K562 (cell line): ENCODE measurements around the gene RPS15A. TPM values are rescaled to one million over a fixed set of nuclear protein-coding genes. Genes with fewer than 3 reads are reported as not detected.

Experiments
- BACH1 ChIP-seq: fragments of 200-800 bp; sonication (Bioruptor generic); IDR thresholded peaks from 2 replicates; pipeline ENCODE4 v1.6.1; 2016; ENCODE audit warnings: missing genetic modification characterization, missing compliant biosample characterization
- BRF1 ChIP-seq: IDR thresholded peaks from 3 replicates; pipeline ENCODE4 v1.6.1; 2011; ENCODE audit warnings: borderline replicate concordance, mild to moderate bottlenecking; ENCODE audit not compliant: insufficient read length; ENCODE audit errors: extremely low read depth
- EP400 ChIP-seq: fragments of 450-650 bp; IDR thresholded peaks from 2 replicates; pipeline ENCODE4 v1.6.1; 2017; ENCODE audit warnings: antibody characterized with exemption, mild to moderate bottlenecking, moderate library complexity
- ETV1 ChIP-seq: fragments of 450-650 bp; conservative IDR thresholded peaks from 2 replicates; pipeline ENCODE4 v1.6.1; 2016; ENCODE audit warnings: missing genetic modification characterization, control low read depth, low read depth, missing compliant biosample characterization
- HDAC6 ChIP-seq: IDR thresholded peaks from 2 replicates; pipeline ENCODE4 v1.6.1; 2012; ENCODE audit warnings: low read depth, mild to moderate bottlenecking, control low read depth, inconsistent platforms, low read length, moderate library complexity
- KDM5B ChIP-seq: fragments of 200-600 bp; sonication (generic); IDR thresholded peaks from 2 replicates; pipeline ENCODE4 v1.6.1; 2012; ENCODE audit warnings: low read depth, mild to moderate bottlenecking, moderate library complexity, low read length, control low read depth, inconsistent platforms; ENCODE audit not compliant: insufficient replicate concordance
- MAFG ChIP-seq: fragments of 450-650 bp; conservative IDR thresholded peaks from 2 replicates; pipeline ENCODE4 v1.6.1; 2016; ENCODE audit warnings: missing genetic modification characterization, missing compliant biosample characterization
- MAFK ChIP-seq: IDR thresholded peaks from 2 replicates; pipeline ENCODE4 v1.6.1; 2011; ENCODE audit warnings: low read length, improper control_type of control experiment
- MTA1 ChIP-seq: fragments of 450-650 bp; IDR thresholded peaks from 2 replicates; pipeline ENCODE4 v1.6.1; 2017; ENCODE audit warnings: borderline replicate concordance
- MXI1 ChIP-seq: IDR thresholded peaks from 2 replicates; pipeline ENCODE4 v1.6.1; 2011; ENCODE audit warnings: low read depth, mild to moderate bottlenecking, improper control_type of control experiment, low read length
- NFE2 ChIP-seq: IDR thresholded peaks from 2 replicates; pipeline ENCODE4 v1.6.1; 2014; ENCODE audit warnings: antibody characterized with exemption, low read depth
- NUFIP1 ChIP-seq: fragments of 450-650 bp; IDR thresholded peaks from 2 replicates; pipeline ENCODE4 v1.6.1; 2018; ENCODE audit not compliant: partially characterized antibody
- RAD21 ChIP-seq, 2 experiments: fragments of 250-450 bp in 1 of 2; fragments of 450-650 bp in 1 of 2; sonication (Bioruptor Pico) in 1 of 2; formaldehyde crosslinking in 1 of 2; IDR thresholded peaks in 1 of 2; conservative IDR thresholded peaks in 1 of 2; 2 replicates each; pipeline versions ENCODE4 v1.4.0 to v1.8.0; 2020 to 2022; ENCODE audit warnings: mild to moderate bottlenecking in 2 of 2, moderate library complexity in 1 of 2
- RBM15 ChIP-seq: fragments of 200-400 bp; formaldehyde crosslinking; IDR thresholded peaks from 2 replicates; pipeline ENCODE4 v1.6.1; 2018; ENCODE audit warnings: mild to moderate bottlenecking, low read length, moderate library complexity; ENCODE audit not compliant: insufficient read depth
- SRSF3 ChIP-seq: fragments of 200-400 bp; formaldehyde crosslinking; IDR thresholded peaks from 2 replicates; pipeline ENCODE4 v1.6.1; 2016; ENCODE audit warnings: mild to moderate bottlenecking, low read length, moderate library complexity; ENCODE audit not compliant: insufficient read depth
- ZNF24 ChIP-seq: fragments of 450-650 bp; IDR thresholded peaks from 2 replicates; pipeline ENCODE4 v1.6.1; 2016
- ZNF253 ChIP-seq: fragments of 250-450 bp; sonication (Bioruptor Pico); conservative IDR thresholded peaks from 2 replicates; pipeline ENCODE4 v1.6.1; 2021; ENCODE audit warnings: mild to moderate bottlenecking
- ZNF384 ChIP-seq: IDR thresholded peaks from 2 replicates; pipeline ENCODE4 v1.6.1; 2012; ENCODE audit warnings: low read depth, low read length, improper control_type of control experiment
- ZNF436 ChIP-seq: fragments of 250-450, 450-650 bp; sonication (Bioruptor Pico); formaldehyde crosslinking; IDR thresholded peaks from 2 replicates; pipeline ENCODE4 v1.7.0; 2020; ENCODE audit warnings: mild to moderate bottlenecking
- ZNF785 ChIP-seq: fragments of 250-450 bp; sonication (Bioruptor Pico); IDR thresholded peaks from 2 replicates; pipeline ENCODE4 v1.4.0; 2020; ENCODE audit warnings: mild to moderate bottlenecking
- polyA plus RNA-seq, 8 experiments: library from polyadenylated mRNA; depleted of rRNA in 4 of 8; stranded (reverse) in 5 of 8; unstranded in 3 of 8; fragments of >200 nt; fragmentation: Nextera tagmentation in 2 of 8; fragmentation: Illumina TruSeq in 1 of 8; extraction: Ambion mirVana in 2 of 8; extraction: Trizol in 1 of 8; gene quantifications; 2 replicates each; pipeline versions ENCODE4 v1.2.1 to v1.2.3, GENCODE V29; 2011 to 2014; ENCODE audit warnings: inconsistent platforms in 1 of 8, missing spikeins in 1 of 8
- total RNA-seq, 7 experiments: library from RNA; depleted of rRNA in 6 of 7; stranded (reverse); fragments of >200 nt in 6 of 7; fragmentation: Illumina TruSeq in 2 of 7; extraction: Trizol in 2 of 7; gene quantifications; 2 replicates each; pipeline versions ENCODE4 v1.2.1 to v1.2.3, GENCODE V29; 2011 to 2021; ENCODE audit warnings: low replicate concordance in 1 of 7
- TF ChIP-seq, protein P1 (sequence below): fragments of 250-450 bp; sonication (Bioruptor Pico); IDR thresholded peaks from 2 replicates; pipeline ENCODE4 v1.9.0; 2021; ENCODE audit warnings: mild to moderate bottlenecking, inconsistent platforms
- TF ChIP-seq, protein P2 (sequence below): fragments of 250-450 bp; sonication (Bioruptor Pico); IDR thresholded peaks from 2 replicates; pipeline ENCODE4 v1.8.0; 2022; ENCODE audit warnings: moderate library complexity, mild to moderate bottlenecking, inconsistent platforms
- TF ChIP-seq, protein P3 (sequence below): IDR thresholded peaks from 2 replicates; pipeline ENCODE4 v1.6.1; 2016; ENCODE audit warnings: missing genetic modification characterization, missing compliant biosample characterization
- TF ChIP-seq, protein P4 (sequence below): fragments of 450-650 bp; IDR thresholded peaks from 2 replicates; pipeline ENCODE4 v1.6.1; 2016; ENCODE audit warnings: low read depth, mild to moderate bottlenecking, moderate library complexity

RPS15A gene
- total and polyA plus RNA-seq, 9 of the 15 experiments (the other 6 are each of a cell fraction or from before 2014, with no cell fraction given), result 1,397 to 5,474 (median 2,798) TPM

DNA sequence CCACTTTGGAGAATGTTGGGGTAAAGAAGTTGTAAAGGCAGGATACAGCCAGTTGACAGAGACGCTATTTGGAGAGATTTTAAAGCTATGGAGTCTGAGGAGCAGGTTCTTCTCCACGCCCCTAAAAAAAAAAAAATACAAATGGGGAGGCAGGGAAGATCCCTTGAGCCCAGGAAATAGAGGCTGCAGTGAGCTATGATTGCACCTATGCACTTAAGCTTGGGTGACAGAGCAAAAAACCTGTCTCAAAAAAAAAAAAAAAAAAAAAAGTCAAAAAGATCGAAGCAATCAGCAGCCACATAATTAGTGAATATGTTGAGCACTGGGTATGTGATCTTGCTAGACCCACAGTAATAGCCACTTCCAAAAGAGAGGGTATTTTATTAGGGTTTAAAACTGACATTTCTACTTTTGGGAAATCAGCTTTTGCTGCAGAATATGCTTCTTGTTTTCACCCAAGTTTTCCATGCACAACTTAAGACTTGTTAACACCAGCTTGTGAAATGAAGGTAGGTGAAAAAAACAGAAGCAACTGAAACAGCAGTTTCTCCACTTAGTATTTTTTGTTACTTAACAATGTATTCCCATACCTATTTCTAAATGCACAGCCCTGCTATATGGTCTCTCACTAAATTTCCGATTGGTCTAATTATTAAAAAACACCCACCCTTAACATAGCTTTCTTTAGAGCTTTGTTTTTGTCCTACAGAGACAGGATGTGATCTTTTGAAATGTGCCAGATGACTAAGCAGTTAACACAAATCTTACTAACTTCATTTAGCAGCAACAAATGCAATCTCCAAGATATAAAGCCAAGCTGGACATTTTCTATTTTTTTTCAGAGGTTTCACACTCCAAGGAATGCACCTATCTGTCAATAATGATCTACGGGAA is 13.7 kb upstream of the RPS15A start (continued):
- TF ChIP-seq BACH1 (tag) (0 out of 2 replicates have a peak, but pooled peaks have one; percentile 60), NFE2 (peak; percentile 89), NUFIP1 (no peak), ZNF436 (no peak), ZNF785 (CRISPR knock-in tag) (no peak), MXI1 (no peak), BRF1 (no peak), RBM15 (no peak), RAD21 (CRISPR knock-in tag; conservative IDR thresholded peaks at IDR 0.05 in 1 of 2, IDR thresholded peaks at IDR 0.05 in 1 of 2) (no peak), MAFG (tag) (peak; percentile 83), EP400 (peak; percentile 21; the same call in 1 of the 2 replicates), ZNF384 (peak; percentile 77; the same call in 1 of the 2 replicates), ETV1 (tag) (peak; percentile 53; the same call in 1 of the 2 replicates), MTA1 (no peak), SRSF3 (no peak), ZNF24 (no peak), ZNF253 (CRISPR knock-in tag) (no peak), MAFK (peak; percentile 59; the same call in 1 of the 2 replicates), HDAC6 (no peak), KDM5B (no peak)
- TF ChIP-seq, protein P1, sequence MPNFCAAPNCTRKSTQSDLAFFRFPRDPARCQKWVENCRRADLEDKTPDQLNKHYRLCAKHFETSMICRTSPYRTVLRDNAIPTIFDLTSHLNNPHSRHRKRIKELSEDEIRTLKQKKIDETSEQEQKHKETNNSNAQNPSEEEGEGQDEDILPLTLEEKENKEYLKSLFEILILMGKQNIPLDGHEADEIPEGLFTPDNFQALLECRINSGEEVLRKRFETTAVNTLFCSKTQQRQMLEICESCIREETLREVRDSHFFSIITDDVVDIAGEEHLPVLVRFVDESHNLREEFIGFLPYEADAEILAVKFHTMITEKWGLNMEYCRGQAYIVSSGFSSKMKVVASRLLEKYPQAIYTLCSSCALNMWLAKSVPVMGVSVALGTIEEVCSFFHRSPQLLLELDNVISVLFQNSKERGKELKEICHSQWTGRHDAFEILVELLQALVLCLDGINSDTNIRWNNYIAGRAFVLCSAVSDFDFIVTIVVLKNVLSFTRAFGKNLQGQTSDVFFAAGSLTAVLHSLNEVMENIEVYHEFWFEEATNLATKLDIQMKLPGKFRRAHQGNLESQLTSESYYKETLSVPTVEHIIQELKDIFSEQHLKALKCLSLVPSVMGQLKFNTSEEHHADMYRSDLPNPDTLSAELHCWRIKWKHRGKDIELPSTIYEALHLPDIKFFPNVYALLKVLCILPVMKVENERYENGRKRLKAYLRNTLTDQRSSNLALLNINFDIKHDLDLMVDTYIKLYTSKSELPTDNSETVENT (CRISPR knock-in tag), result no peak
- TF ChIP-seq, protein P2, sequence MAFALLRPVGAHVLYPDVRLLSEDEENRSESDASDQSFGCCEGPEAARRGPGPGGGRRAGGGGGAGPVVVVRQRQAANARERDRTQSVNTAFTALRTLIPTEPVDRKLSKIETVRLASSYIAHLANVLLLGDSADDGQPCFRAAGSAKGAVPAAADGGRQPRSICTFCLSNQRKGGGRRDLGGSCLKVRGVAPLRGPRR, result no peak
- TF ChIP-seq, protein P3, sequence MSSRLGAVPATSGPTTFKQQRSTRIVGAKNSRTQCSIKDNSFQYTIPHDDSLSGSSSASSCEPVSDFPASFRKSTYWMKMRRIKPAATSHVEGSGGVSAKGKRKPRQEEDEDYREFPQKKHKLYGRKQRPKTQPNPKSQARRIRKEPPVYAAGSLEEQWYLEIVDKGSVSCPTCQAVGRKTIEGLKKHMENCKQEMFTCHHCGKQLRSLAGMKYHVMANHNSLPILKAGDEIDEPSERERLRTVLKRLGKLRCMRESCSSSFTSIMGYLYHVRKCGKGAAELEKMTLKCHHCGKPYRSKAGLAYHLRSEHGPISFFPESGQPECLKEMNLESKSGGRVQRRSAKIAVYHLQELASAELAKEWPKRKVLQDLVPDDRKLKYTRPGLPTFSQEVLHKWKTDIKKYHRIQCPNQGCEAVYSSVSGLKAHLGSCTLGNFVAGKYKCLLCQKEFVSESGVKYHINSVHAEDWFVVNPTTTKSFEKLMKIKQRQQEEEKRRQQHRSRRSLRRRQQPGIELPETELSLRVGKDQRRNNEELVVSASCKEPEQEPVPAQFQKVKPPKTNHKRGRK (tag), result no peak
- TF ChIP-seq, protein P4, sequence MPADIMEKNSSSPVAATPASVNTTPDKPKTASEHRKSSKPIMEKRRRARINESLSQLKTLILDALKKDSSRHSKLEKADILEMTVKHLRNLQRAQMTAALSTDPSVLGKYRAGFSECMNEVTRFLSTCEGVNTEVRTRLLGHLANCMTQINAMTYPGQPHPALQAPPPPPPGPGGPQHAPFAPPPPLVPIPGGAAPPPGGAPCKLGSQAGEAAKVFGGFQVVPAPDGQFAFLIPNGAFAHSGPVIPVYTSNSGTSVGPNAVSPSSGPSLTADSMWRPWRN, result no peak
